NCI-H128 (cell line): Measurements from ENCODE around the gene SPNS2.

Experiments used
- DNase-seq: peaks from one replicate; lab custom pipeline; 2025; ENCODE audit not compliant: unreplicated experiment; lab: John Stamatoyannopoulos, UW

Gene SPNS2

GRCh38 chr17:4502466-4503154, 3.9 kb downstream of the SPNS2 start:
- no peak for DNase-seq

- no peak for DNase-seq
Observed at GRCh38 chr17:4503283-4504025, 4.8 kb downstream of the SPNS2 start.

- no peak for DNase-seq
Observed at GRCh38 chr17:4504188-4504587, 5.5 kb downstream of the SPNS2 start.

GRCh38 chr17:4505187-4505586, 6.5 kb downstream of the SPNS2 start:
- DNase-seq, result no peak

- no peak for DNase-seq
Observed at GRCh38 chr17:4506175-4506813, 7.6 kb downstream of the SPNS2 start.

- no peak for DNase-seq
Observed at GRCh38 chr17:4506892-4507291, 8.2 kb downstream of the SPNS2 start.

- no peak for DNase-seq
Observed at GRCh38 chr17:4507361-4508111, 8.9 kb downstream of the SPNS2 start.

- no peak for DNase-seq
Observed at GRCh38 chr17:4508207-4508606, 9.5 kb downstream of the SPNS2 start.

GRCh38 chr17:4509401-4509800, 10.7 kb downstream of the SPNS2 start:
- no peak for DNase-seq

- no peak for DNase-seq
Observed at GRCh38 chr17:4509923-4510617, 11.4 kb downstream of the SPNS2 start.

GRCh38 chr17:4510618-4510941, 11.9 kb downstream of the SPNS2 start:
- DNase-seq, result no peak

- no peak for DNase-seq
Observed at GRCh38 chr17:4511199-4511932, 12.7 kb downstream of the SPNS2 start.

- no peak for DNase-seq
Observed at GRCh38 chr17:4512156-4513112, 13.8 kb downstream of the SPNS2 start.

- no peak for DNase-seq
Observed at GRCh38 chr17:4513113-4514032, 14.7 kb downstream of the SPNS2 start.

GRCh38 chr17:4514206-4514605, 15.5 kb downstream of the SPNS2 start:
- no peak for DNase-seq

- DNase-seq, result no peak
Observed at GRCh38 chr17:4514779-4515178, 16.1 kb downstream of the SPNS2 start.

- no peak for DNase-seq
Observed at GRCh38 chr17:4515501-4515900, 16.8 kb downstream of the SPNS2 start.

- no peak for DNase-seq
Observed at GRCh38 chr17:4516735-4517134, 18.1 kb downstream of the SPNS2 start.
